Measurements from ENCODE around the gene TK2.
"Not testable (repeated sequence)": the region's sequence is repeated elsewhere in the genome, so short reads cannot be mapped to it uniquely, and the experiment has no call there.

Gene TK2

DNA sequence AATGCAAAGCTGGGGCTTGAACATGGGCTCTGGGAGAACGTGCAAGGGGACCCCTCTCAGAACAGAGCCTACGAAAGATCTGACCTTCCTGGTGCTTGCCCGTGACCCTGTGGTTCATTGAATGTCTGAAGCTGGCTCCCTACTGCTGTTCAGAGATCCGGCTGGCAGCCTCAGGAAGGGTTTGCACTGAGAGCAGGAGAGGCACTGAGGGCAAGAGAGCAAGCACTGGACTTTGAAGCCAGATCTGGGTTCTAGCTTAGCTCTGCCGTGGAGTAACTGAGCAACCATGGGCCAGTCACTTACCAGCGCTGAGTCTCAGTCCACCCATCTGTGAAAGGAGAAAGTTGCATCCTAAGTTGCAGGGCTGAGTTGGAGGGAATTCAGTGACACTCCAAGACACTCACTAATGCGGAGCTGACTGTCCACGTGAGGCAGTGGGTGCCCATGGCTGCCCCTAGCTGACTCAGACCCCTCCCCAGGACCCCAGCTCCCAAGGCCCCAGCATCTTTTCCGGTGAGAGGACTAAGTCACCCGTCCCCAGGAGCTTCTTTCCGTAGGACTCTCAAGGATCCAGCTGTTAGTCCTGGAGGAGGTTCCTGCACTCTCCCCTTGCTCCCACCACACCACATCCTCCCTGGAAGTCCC is 81.5 kb downstream of the TK2 start:
- H3K4me3 ChIP-seq (ENCODE audit: low read length), result no peak overlapping the region
- TF ChIP-seq CTCF (conservative IDR thresholded peaks at IDR 0.05; ENCODE audit: low read length), result no peak
- no peak for DNase-seq (ENCODE audit: low read depth)

- no peak for DNase-seq (ENCODE audit: low read depth)
- TF ChIP-seq CTCF (conservative IDR thresholded peaks at IDR 0.05; ENCODE audit: low read length), result no peak
- H3K4me3 ChIP-seq (ENCODE audit: low read length), result no peak overlapping the region
Observed at GRCh38 chr16:66467611-66468010, 82.3 kb downstream of the TK2 start.

DNA sequence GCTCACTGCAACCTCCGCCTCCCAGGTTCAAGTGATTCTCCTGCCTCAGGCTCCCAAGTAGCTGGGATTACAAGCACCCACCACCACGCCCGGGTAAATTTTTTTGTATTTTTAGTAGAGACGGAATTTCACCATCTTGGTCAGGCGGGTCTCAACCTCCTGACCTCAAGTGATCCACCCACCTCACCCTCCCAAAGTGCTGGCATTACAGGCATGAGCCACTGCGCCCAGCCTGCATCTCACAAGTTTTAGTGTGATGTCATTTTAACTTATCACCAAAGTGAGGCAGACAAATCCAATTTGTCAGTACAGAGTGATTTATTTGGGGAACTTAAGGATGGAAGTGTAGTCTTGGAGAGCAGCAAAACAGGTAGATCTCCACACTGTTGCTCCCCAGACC is 83.3 kb downstream of the TK2 start:
- not testable (repeated sequence) for DNase-seq (ENCODE audit: low read depth); H3K4me3 ChIP-seq (ENCODE audit: low read length)

- DNase-seq (ENCODE audit: low read depth); H3K4me3 ChIP-seq (ENCODE audit: low read length): not testable (repeated sequence)
Observed at GRCh38 chr16:66465946-66466345, 84.0 kb downstream of the TK2 start.

GRCh38 chr16:66462912-66463311 is 87.0 kb downstream of the TK2 start:
- DNase-seq (ENCODE audit: low read depth), result no peak
- TF ChIP-seq CTCF (conservative IDR thresholded peaks at IDR 0.05; ENCODE audit: low read length), result no peak
- H3K4me3 ChIP-seq (ENCODE audit: low read length), result no peak overlapping the region

DNA sequence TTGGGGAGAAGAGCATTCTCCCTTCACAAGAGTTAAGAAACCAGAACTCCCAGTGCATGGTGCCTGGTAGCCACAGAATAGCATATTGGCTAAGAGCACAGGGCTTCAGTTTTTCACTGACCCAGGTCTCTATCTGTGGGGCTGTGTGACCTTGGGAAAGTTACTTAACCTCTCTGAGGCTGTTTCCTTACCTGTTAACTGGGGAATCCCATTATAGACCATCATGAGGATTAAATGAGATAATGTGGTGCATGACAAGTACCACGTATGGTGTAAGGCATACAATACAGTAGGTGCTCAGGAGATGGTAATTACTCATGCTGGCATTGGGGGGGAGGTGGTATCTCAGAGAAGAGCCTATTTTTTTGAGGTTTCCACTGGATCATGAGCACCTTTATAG is 89.2 kb downstream of the TK2 start:
- DNase-seq (ENCODE audit: low read depth), result no peak
- TF ChIP-seq CTCF (conservative IDR thresholded peaks at IDR 0.05; ENCODE audit: low read length), result no peak
- H3K4me3 ChIP-seq (ENCODE audit: low read length), result no peak overlapping the region

- peak; percentile 29 for DNase-seq (ENCODE audit: low read depth)
Observed at GRCh38 chr16:66459878-66460277, 90.0 kb downstream of the TK2 start.

GRCh38 chr16:66458853-66459252 is 91.1 kb downstream of the TK2 start:
- DNase-seq (ENCODE audit: low read depth), result no peak
- no peak for TF ChIP-seq CTCF (conservative IDR thresholded peaks at IDR 0.05; ENCODE audit: low read length)

More at GRCh38 chr16:66459878-66460277, 90.0 kb downstream of the TK2 start:
- H3K4me3 ChIP-seq (ENCODE audit: low read length), result no peak overlapping the region
- TF ChIP-seq CTCF (conservative IDR thresholded peaks at IDR 0.05; ENCODE audit: low read length), result no peak

More at GRCh38 chr16:66458853-66459252, 91.1 kb downstream of the TK2 start:
- H3K4me3 ChIP-seq (ENCODE audit: low read length), result no peak overlapping the region

Measured in AG10803 (cell line).